ENCODE measurements around the gene TMEM19.

The TMEM19 gene

DNA sequence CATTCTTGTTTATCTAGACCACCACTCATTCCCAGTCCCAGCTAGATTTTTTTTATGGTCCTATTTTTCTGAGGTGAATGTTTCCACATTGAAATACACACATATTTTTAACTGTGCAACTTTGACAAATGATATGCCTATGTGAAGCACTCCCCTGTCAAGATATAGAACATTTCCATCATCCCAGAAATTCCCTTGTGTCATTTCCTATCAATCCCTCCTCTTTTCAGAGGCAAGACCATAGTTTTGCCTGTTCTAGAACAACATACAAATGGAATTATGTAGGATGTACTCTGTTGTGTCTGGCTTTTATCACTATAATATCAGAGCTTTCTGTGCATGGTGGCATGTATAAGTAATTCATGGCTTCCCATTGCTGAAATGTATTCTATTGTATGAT is 32.7 kb downstream of the TMEM19 start:
- CTCF ChIA-PET = no interaction called here
- TF ChIP-seq, protein P1, sequence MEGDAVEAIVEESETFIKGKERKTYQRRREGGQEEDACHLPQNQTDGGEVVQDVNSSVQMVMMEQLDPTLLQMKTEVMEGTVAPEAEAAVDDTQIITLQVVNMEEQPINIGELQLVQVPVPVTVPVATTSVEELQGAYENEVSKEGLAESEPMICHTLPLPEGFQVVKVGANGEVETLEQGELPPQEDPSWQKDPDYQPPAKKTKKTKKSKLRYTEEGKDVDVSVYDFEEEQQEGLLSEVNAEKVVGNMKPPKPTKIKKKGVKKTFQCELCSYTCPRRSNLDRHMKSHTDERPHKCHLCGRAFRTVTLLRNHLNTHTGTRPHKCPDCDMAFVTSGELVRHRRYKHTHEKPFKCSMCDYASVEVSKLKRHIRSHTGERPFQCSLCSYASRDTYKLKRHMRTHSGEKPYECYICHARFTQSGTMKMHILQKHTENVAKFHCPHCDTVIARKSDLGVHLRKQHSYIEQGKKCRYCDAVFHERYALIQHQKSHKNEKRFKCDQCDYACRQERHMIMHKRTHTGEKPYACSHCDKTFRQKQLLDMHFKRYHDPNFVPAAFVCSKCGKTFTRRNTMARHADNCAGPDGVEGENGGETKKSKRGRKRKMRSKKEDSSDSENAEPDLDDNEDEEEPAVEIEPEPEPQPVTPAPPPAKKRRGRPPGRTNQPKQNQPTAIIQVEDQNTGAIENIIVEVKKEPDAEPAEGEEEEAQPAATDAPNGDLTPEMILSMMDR (conservative IDR thresholded peaks at IDR 0.05; ENCODE audit: low read depth) = no peak
- DNase-seq (ENCODE audit: low spot score) = no peak
- POLR2A ChIA-PET (ENCODE audit: low non-redundant PET) = no interaction called here
- H3K27ac ChIP-seq = no peak overlapping the region

- ChIA-PET POLR2A (ENCODE audit: low non-redundant PET) (no interaction called here), CTCF (interaction anchor here (0.6 to 1.4 kb wide), 3 partner anchors 26 to 33 kb away, joined by 3 to 6 read pairs (median 5); no protein-coding TSS in a partner anchor)
- peak; percentile 73 for DNase-seq (ENCODE audit: low spot score)
- TF ChIP-seq, protein P1 (conservative IDR thresholded peaks at IDR 0.05; ENCODE audit: low read depth) = no peak
- H3K27ac ChIP-seq = no peak overlapping the region
Measured at GRCh38 chr12:71719647-71720370, 33.9 kb downstream of the TMEM19 start.

DNA sequence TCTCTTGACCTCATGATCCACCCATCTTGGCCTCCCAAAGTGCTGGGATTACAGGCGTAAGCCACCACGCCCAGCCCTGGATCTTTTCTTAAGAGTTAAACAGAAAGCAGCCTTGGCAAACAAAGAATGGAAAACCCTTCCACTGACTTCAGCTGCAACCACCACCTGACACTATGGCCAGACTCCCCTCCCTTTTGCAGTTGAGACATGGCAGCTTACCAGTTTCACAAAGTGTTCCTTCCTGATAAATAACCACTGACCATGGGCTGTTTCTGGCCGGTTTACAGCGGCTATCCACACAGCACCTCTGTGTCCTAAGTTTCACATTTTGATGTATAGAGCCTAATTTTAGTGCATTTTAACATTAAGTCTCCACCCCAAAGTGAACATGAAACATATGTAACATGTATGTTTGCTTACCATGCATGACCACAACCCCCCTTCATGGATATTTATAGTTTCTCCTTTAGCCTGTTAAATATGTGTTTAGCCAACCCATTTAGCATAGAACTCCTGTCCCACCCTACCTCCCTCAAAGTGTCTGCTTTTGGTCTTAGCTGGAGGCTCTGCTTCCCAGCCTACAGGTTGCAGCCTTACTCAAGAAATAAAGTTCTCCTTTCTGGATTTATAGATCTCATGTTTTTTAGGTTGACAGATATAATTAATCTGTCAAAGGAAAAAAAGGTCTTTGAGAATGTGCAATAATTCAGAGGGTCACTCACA is 36.1 kb downstream of the TMEM19 start:
- TF ChIP-seq, protein P1 (conservative IDR thresholded peaks at IDR 0.05; ENCODE audit: low read depth) = no peak
- CTCF ChIA-PET = no interaction called here
- H3K27ac ChIP-seq = no peak overlapping the region
- DNase-seq (ENCODE audit: low spot score) = no peak
- POLR2A ChIA-PET (ENCODE audit: low non-redundant PET) = no interaction called here

- TF ChIP-seq, protein P1 (conservative IDR thresholded peaks at IDR 0.05; ENCODE audit: low read depth) = no peak
- CTCF ChIA-PET = interaction anchor here (1.0 kb wide), 1 partner anchor 22 kb away, joined by 3 read pairs; no protein-coding TSS in a partner anchor
- no peak for DNase-seq (ENCODE audit: low spot score)
- POLR2A ChIA-PET (ENCODE audit: low non-redundant PET) = no interaction called here
- no peak overlapping the region for H3K27ac ChIP-seq
Measured at GRCh38 chr12:71725011-71725410, 39.1 kb downstream of the TMEM19 start.

DNA sequence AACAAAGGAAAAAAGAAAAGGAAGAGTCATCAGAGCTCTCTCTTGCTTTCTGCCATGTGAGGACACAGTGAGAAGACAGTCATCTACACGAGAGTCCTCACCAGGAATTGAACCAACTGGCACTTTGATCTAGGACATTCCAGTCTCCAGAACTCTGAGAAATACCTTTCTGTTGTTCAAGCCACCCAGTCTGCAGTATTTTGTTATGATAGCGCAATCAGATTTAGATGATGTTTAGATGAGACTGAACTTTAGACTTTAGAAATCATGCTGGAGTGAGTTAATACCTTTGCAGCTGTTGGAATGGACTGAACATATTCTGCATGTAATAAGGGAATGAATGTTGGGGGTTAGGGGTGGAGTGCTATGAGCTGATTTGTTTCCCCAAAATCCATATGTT is 40.7 kb downstream of the TMEM19 start:
- TF ChIP-seq, protein P1 (conservative IDR thresholded peaks at IDR 0.05; ENCODE audit: low read depth) = no peak
- DNase-seq (ENCODE audit: low spot score) = no peak
- H3K27ac ChIP-seq = no peak overlapping the region
- ChIA-PET POLR2A (ENCODE audit: low non-redundant PET) (no interaction called here), CTCF (interaction anchor here (0.5 kb wide), 1 partner anchor 1845 kb away, joined by 4 read pairs; no protein-coding TSS in a partner anchor)

DNA sequence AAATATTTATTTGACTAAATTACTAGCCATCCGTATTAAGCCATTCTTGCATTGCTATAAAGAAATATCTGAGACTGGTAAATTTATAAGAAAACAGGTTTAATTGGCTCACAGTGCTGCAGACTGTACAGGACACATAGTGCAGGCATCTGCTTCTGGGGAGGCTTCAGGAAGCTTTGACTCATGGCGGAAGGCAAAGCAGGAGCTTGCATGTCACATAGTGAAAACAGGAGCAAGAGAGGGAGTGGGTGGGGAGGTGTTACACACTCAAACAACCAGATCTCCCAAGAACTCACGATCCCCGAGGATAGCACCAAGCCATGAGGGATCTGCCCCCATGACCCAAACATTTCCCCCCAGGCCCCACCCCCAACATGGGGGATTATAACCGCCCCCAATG is 42.1 kb downstream of the TMEM19 start:
- TF ChIP-seq, protein P1 (conservative IDR thresholded peaks at IDR 0.05; ENCODE audit: low read depth) = no peak
- ChIA-PET CTCF (no interaction called here), POLR2A (ENCODE audit: low non-redundant PET) (no interaction called here)
- no peak for DNase-seq (ENCODE audit: low spot score)
- no peak overlapping the region for H3K27ac ChIP-seq
